Raji (cell line): ENCODE results near the gene GATA6.

ENCODE experiments used
- POLR2A ChIP-seq: IDR thresholded peaks from 2 replicates; pipeline ENCODE4 v1.6.1; 2011; ENCODE audit warnings: low read depth, low read length, control low read depth; ENCODE audit not compliant: insufficient read depth

The GATA6 gene

DNA sequence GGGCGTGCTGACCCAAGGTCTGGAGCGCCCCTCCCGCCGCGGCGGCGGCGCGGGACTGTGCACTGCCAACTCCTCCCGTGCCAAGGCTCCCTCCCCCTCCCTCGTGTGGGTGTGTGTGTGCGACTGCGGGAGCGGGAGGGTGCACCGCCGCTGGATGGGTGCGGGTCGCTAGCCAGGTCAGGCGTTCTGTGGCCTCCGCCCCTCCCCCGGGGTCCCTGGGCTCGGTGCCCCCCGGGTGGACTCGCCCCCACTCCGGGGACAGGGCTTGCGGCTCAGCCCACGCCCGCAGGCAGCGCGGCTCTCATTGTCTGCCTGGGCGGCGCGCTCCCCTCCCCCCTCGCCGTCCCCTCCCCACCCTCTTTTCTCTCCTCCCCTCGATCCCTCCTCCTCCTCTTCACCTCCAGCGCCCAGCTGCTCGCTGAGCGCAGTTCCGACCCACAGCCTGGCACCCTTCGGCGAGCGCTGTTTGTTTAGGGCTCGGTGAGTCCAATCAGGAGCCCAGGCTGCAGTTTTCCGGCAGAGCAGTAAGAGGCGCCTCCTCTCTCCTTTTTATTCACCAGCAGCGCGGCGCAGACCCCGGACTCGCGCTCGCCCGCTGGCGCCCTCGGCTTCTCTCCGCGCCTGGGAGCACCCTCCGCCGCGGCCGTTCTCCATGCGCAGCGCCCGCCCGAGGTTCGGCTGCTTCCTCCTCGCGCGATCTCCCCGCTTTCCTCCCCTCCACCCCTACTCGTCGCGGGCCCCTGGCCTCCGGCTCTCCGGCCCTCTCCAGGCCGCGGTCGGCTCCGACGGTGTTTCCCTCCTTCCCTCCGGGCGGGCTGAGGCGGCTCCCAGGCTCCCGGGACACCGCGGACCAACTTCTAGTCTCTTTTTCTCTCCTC lies at the start of gene GATA6:
GATA6 (plus strand) TSS at position 579 of the 878 bp plus-strand sequence. CDS start 1,556 bp downstream, outside the sequence.
- no peak for TF ChIP-seq POLR2A

DNA sequence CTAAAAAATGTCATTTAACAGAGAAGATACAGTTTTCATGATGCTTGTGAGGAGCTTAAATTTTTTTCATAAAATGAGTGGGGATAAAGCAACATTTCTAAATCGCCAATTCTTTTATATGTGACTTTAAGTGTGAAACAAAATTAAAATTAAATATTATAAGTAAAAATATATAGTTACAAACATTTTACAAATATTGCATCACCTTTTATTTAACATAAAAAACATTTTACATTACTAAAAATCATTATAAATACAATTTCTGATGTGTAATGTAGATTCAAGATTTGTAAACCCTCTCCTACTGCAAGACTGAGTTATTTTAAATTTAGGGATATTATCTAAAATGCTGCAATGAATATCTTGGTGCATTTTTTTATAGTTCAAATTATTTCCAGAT lies 44.4 kb upstream of the GATA6 start:
- no peak for TF ChIP-seq POLR2A

DNA sequence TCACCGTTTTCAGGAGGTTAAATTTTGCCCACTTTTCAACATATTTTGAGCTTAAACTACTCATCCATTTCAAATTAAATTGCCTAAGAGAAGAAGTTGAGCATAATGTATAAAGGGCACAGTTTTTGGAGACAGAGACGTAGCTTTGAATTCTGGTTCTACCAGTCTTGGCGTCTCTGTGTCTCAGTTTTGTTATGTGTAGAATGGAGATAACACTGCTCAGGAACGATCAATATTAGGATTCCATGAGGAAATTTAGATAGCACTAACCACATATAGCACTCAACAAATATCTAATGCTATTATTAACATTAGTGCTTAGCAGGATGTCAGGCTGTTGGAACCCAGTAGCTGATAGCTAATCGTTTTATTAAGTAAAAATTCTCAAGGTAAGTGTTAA lies 40.4 kb upstream of the GATA6 start:
- no peak for TF ChIP-seq POLR2A

DNA sequence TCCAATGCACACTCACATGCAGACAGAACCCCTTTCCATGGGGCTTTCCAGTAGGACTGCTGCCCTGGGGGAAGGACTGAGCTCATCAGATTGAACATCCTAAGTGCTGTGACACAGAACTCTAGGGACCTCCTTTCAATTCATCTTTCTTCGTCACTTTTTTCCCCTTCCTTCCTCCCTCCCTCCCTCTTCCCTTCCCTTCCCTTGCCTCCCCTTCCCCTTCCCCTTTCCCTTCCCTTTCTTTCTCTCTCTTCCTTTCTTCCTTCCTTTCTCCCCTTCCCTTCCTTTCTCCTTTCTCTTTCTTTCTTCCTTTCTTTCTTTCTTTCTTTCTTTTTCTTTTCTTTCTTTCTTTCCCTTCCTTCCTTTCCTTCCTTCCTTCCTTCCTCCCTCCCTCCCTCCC lies 39.6 kb upstream of the GATA6 start:
- no peak for TF ChIP-seq POLR2A

DNA sequence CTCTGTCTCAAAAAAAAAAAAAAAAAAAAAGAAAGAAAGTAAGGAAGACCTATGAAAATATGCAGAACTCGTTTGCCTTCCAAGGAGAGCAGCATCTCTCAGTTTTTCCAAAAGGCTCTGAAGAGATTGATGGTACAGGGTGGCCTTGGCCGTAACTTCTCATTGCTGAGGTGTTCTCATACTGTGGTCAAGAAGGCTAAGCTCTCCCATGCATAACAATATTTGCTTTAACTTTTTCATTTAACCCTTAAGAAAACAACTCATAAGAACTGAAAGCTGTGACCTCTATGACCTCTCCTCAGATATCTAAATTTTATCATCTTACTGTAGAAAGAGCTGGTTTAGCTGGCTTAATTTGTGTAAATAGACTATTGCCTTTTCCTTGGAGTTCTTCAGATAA lies 37.1 kb upstream of the GATA6 start:
- TF ChIP-seq POLR2A = no peak

DNA sequence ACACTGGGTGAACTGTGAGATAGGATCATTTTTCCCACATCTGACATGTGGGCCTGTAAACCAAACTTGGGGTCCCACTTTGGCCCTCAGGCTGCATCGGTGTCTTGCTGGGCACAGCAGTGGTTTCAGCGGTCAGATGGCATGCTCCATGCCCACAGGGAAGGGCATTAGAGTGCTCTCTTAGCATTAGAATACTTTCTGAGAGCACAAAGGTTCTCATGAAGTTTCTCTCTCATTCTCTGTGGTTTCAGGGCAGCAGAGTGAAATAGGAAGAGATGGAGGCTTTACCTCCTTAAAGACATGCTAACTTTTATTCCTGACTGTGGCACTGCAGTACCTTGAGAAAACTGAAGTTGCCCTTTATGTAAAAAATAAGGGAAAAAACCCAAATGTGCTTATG lies 36.6 kb upstream of the GATA6 start:
- no peak for TF ChIP-seq POLR2A

DNA sequence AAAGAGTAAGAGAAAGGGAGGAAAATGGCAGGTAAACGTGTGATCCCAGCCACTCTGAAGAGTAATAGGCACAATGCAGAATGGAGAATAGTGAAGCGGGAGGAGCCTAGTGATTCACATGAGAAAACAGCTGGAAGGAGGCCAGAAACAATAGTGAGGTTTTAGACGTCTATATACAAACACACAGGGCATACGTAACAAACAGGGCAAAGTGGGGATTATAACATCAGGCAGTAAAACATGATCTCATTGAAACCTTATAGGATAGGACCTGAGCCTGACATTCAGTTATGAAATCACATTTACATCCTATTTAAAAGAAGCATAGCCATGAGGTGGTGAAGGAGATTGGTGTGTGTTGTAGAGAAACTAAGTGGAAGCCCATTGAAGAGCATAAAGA lies 33.0 kb upstream of the GATA6 start:
- no peak for TF ChIP-seq POLR2A

DNA sequence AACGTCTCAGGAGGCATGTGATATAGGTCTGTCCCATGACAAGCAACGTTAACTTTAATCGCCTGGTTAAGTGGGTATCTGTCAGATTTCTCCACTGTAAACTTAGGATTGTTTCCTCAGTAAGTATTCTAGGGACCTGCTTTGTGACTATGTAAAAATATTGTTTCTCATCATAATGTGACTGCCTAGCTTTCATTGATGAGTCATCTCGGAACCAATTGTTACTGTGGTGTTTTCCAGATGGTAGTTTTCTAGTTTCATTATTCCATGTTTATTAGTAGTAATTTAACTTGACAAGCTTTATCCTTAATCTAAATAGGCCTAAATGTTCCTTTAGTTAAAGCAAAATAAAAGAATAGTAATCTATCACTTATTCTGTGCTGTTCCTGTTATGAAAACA lies 28.2 kb upstream of the GATA6 start:
- no peak for TF ChIP-seq POLR2A

DNA sequence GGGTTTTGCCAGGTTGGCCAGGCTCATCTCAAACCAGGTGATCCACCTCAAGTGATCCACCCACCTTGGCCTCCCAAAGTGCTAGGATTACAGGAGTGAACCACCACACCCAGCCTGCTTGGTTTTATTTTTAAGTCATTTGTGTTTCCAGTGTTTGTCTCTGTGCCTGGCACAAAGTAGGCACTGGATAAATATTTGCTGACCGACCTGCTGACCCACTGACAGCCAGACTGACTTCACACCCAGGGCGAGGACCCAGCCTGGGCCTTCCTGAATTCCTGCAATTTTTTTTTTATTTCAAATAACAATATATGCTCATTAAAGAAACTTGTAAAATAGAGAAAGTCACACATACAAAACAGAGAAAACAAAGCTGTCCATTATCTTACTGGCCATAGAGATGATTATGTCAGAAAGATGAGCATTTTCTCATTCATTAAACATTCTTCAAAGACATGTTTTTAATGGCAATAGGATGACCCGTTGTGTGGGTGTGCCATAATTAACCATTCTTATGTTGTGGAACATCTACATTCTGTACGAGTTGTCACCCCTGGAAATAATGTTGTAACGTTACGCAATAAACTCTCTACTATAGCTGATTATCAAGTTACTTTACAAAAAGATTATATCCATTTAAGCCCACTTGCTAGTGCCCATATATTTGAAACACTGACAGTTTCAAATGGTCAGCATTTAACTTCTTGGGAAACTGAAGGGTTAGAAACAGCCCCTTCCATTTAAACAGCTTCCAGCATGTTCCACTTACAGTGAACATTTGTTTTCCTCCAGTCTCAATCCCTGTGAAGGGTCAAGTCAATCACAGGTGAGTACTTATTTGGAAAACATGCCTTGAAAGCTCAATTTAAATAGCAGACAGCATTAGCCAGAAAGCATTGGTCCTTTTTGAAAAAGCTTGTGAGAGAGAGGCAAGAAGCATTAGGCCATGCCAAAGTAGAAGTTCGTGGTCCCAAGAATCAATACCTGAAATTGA lies 25.7 kb upstream of the GATA6 start:
- no peak for TF ChIP-seq POLR2A

DNA sequence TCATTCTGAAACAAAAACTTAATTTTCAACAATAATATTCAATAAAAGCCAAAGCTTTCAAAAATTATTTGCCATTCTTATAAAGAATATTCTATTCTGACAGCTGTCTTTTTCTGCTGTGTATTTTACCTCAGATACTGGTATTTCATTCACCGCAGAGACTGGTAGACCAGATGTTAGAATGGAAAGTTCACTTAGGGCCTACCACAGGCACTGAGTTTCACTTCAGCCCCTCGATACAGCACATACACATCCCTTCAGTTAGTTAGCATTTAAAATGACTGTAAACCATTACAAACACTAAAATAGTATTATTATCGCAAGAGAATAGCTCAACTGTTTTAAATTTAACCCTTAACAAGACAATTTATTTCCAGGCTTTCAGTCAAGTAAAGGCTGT lies 24.2 kb upstream of the GATA6 start:
- no peak for TF ChIP-seq POLR2A

DNA sequence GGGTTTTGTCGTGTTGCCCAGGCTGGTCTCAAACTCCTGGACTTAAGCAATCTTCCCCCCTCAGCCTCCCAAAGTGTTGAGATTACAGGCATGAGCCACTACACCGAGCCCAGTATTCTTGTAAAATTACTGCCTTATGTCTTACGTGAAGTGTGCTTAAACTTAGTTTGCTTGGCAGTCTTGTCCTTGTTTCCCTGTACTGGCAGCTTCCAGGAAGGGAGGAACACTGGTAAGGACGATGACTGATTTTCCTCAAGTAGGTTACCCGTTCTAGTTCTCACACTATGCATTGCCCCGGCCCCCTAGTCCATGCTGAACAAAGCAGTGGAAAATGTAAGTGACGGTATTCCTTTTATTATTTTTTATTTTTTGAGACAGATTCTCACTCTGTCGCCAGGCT lies 19.7 kb upstream of the GATA6 start:
- no peak for TF ChIP-seq POLR2A

DNA sequence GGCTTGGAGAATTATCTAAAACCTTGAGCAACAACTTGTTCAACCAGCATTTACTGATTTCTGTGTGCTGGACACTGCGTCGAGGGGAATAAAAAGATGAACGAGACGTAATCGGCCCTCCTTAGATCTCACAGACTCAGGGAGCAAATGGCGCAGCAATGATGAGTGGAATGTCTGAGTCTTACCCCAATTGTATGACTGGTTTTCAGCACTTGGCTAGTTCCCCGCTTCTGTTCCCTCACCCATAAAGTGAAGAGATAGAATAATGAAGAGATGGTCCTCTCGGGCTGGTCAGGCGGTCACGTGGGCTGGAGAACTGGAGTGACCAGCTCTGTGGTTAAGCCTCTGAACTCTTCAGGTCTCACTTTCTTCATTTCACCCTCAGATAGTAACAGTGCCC lies 17.3 kb upstream of the GATA6 start:
- TF ChIP-seq POLR2A = no peak

DNA sequence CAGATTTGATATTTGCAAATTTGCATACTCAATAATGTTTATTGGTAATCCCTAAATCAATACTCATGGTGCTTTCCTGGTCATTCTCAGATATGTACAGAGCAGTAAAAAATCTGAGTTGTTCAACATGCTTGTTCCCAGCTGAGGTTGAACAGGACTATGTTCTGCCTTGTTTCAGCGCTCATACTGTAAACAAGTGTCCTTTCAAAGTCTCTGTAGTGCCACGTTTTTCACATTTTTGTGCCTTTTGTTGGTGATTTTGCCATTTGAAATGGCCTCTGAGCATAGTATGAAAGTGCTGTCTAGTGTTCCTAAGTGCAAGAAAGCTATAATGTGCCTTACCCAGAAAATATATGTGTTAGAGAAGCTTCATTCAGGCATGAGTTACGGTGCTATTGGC lies 16.0 kb upstream of the GATA6 start:
- no peak for TF ChIP-seq POLR2A

DNA sequence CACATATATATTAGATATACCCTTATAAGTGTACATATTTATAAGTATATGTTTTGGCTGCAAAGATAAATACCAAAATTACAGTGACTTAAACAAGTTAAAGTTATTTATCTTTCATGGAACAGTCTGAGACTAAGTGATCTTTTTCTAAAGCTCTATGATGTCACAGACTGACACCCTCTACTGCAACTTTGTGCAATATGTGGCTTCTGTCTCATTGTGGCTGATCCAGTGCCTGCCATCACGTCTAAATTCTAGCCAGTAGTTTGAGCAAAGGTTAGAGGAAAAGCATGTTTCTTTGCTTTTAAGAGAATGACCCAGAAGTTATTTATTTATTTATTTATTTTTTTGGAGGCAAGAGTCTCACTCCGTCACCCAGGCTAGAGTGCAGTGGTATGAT lies 13.8 kb upstream of the GATA6 start:
- TF ChIP-seq POLR2A = no peak

DNA sequence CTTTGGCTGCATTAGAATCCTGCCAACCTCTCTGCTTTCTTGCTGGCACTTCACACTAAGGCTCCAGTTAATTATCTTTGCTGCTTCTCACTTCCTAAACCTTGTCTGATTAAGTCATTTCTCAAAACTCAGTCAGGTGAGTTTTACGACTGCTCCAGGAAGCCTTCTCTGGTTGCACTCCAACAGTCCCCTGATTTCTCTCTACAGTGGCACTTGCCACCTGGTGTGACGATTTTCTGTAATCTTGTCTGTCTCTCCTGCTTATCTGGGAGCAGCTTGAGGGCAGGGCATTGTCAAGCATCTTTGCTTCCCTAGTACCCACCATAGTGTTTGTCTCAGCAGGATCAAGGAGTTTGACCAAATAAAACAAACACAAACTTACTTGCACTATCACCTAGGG lies 10.4 kb upstream of the GATA6 start:
- no peak for TF ChIP-seq POLR2A

DNA sequence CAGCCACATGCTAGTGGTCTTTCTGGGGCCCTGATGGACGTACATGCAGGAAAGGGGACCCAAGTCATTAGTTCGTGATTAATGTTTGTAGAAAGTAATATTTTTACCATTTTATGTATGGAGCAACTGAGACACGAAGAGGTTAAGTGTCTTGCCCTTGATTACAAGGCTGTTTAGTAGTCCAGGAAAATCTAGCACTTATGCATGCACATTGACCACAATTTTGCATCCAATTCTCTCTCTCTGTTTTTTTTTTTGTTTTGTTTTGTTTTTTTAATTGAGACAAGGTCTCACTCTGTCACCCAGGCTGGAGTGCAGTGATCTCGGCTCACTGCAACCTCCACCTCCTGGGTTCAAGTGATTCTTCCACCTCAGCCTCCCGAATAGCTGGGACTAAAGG lies 8.3 kb upstream of the GATA6 start:
- TF ChIP-seq POLR2A = no peak
